Measurements from ENCODE around the gene KANSL1L.

- no peak for TF ChIP-seq EGR1 (IDR thresholded peaks at IDR 0.05)
- no peak for TF ChIP-seq ZBTB7A (IDR thresholded peaks at IDR 0.05; ENCODE audit: low read depth)
- TF ChIP-seq TAF1 (IDR thresholded peaks at IDR 0.05; ENCODE audit: low read depth) = no peak
Observed at GRCh38 chr2:210072493-210072892, 98.7 kb downstream of the KANSL1L start.
